MM.1S (cell line): ENCODE measurements around the gene JUN.

Source experiments
- DNase-seq: peaks from one replicate; pipeline ENCODE4 v3.0.0-alpha.2; 2015
- H2AFZ ChIP-seq: fragments of 300-600 bp; sonication (generic); 2 replicates; pipeline ENCODE4 v1.6.0; 2016; ENCODE audit warnings: antibody characterized with exemption, low read length
- H3F3A ChIP-seq: fragments of 300-600 bp; sonication (generic); 2 replicates; pipeline ENCODE4 v1.6.1; 2016; ENCODE audit warnings: mild to moderate bottlenecking, antibody characterized with exemption, low read length, moderate library complexity, mixed read lengths; ENCODE audit not compliant: insufficient read depth
- H3K27ac ChIP-seq: fragments of 300-600 bp; sonication (generic); 2 replicates; pipeline ENCODE4 v1.5.1; 2016; ENCODE audit warnings: mild to moderate bottlenecking, low read length
- H3K27me3 ChIP-seq: fragments of 300-600 bp; sonication (generic); replicated peaks from 2 replicates; pipeline ENCODE4 v1.6.0; 2016; ENCODE audit warnings: low read length; ENCODE audit not compliant: insufficient read depth
- H3K36me3 ChIP-seq: fragments of 300-600 bp; sonication (generic); replicated peaks from 2 replicates; pipeline ENCODE4 v1.6.1; 2016; ENCODE audit warnings: mild to moderate bottlenecking, low read length, mixed read lengths; ENCODE audit not compliant: insufficient read depth
- H3K4me1 ChIP-seq: fragments of 300-600 bp; sonication (generic); 2 replicates; pipeline ENCODE4 v1.6.1; 2016; ENCODE audit warnings: low read length, mixed read lengths
- H3K4me2 ChIP-seq: fragments of 300-600 bp; sonication (generic); 2 replicates; pipeline ENCODE4 v1.6.0; 2016; ENCODE audit warnings: low read depth, low read length
- H3K4me3 ChIP-seq: fragments of 300-600 bp; sonication (generic); 2 replicates; pipeline ENCODE4 v1.5.1; 2016; ENCODE audit warnings: low read length, mixed read lengths
- H3K79me2 ChIP-seq: fragments of 300-600 bp; sonication (generic); 2 replicates; pipeline ENCODE4 v1.6.1; 2016; ENCODE audit warnings: mixed run types, low read length, mixed read lengths
- H3K9ac ChIP-seq: fragments of 300-600 bp; sonication (generic); 2 replicates; pipeline ENCODE4 v1.6.1; 2016; ENCODE audit warnings: low read length, mixed read lengths
- H3K9me2 ChIP-seq: fragments of 300-600 bp; sonication (generic); replicated peaks from 2 replicates; pipeline ENCODE4 v1.6.1; 2016; ENCODE audit warnings: mild to moderate bottlenecking, low read length, mixed read lengths; ENCODE audit not compliant: insufficient read depth
- H3K9me3 ChIP-seq: fragments of 300-600 bp; sonication (generic); replicated peaks from 2 replicates; pipeline ENCODE4 v1.6.1; 2016; ENCODE audit warnings: mild to moderate bottlenecking, low read length, mixed read lengths; ENCODE audit not compliant: insufficient read depth
- H4K20me1 ChIP-seq: fragments of 300-600 bp; sonication (generic); 2 replicates; pipeline ENCODE4 v1.6.1; 2016; ENCODE audit warnings: mild to moderate bottlenecking, low read length, moderate library complexity, mixed read lengths; ENCODE audit not compliant: insufficient read depth
- CTCF ChIP-seq: fragments of 300-600 bp; sonication (generic); IDR thresholded peaks from 2 replicates; pipeline ENCODE4 v1.5.1; 2016; ENCODE audit warnings: antibody characterized with exemption, low read length, mixed read lengths
- EZH2 ChIP-seq: fragments of 300-600 bp; sonication (generic); optimal IDR thresholded peaks from 2 replicates; pipeline ENCODE3; 2017; ENCODE audit warnings: low read depth, mild to moderate bottlenecking, antibody characterized with exemption, low read length, mixed read lengths
- EZH2phosphoT487 ChIP-seq: fragments of 300-600 bp; sonication (generic); IDR thresholded peaks from 2 replicates; pipeline ENCODE4 v1.6.1; 2018; ENCODE audit warnings: antibody characterized with exemption, low read length

The JUN gene

GRCh38 chr1:58805716-58806571 lies 22.1 kb upstream of the JUN start:
- TF ChIP-seq CTCF: no peak
- no peak for TF ChIP-seq EZH2
- TF ChIP-seq EZH2phosphoT487: no peak
- H3K27ac ChIP-seq: peak overlapping the region; percentile 77
- no peaks in the 10 kb centered on the region for H3K9me2 ChIP-seq
- H3K79me2 ChIP-seq: no peaks in the 10 kb centered on the region
- H3K4me3 ChIP-seq: peak overlapping the region; percentile 4; the same call in 1 of the 2 replicates
- no peaks in the 10 kb centered on the region for H3K9me3 ChIP-seq
- H3K9ac ChIP-seq: peak overlapping the region; percentile 1; the same call in 1 of the 2 replicates
- H3F3A ChIP-seq: peaks cover 34% of the 10 kb centered on the region
- H2AFZ ChIP-seq: peak overlapping the region; percentile 25; the same call in 1 of the 2 replicates
- H4K20me1 ChIP-seq: no peaks in the 10 kb centered on the region
- H3K27me3 ChIP-seq: no peaks in the 10 kb centered on the region
- peak; percentile 70 for DNase-seq
- no peaks in the 10 kb centered on the region for H3K36me3 ChIP-seq
- peaks cover 48% of the 10 kb centered on the region for H3K4me1 ChIP-seq
- peak overlapping the region; percentile 56 for H3K4me2 ChIP-seq

GRCh38 chr1:58804853-58805565 lies 21.2 kb upstream of the JUN start:
- no peak overlapping the region for H2AFZ ChIP-seq
- no peaks in the 10 kb centered on the region for H3K27me3 ChIP-seq
- H4K20me1 ChIP-seq: no peaks in the 10 kb centered on the region
- peak overlapping the region; percentile 77; the same call in 1 of the 2 replicates for H3K27ac ChIP-seq
- peaks cover 48% of the 10 kb centered on the region for H3K4me1 ChIP-seq
- no peak overlapping the region for H3K4me2 ChIP-seq
- H3K4me3 ChIP-seq: no peak overlapping the region
- H3K79me2 ChIP-seq: no peaks in the 10 kb centered on the region
- peak; percentile 41 for DNase-seq
- H3K9me3 ChIP-seq: no peaks in the 10 kb centered on the region
- TF ChIP-seq EZH2phosphoT487 (no peak), EZH2 (no peak), CTCF (no peak; the same call in 1 of the 2 replicates)
- no peaks in the 10 kb centered on the region for H3K9me2 ChIP-seq
- no peaks in the 10 kb centered on the region for H3K36me3 ChIP-seq
- H3K9ac ChIP-seq: no peak overlapping the region
- peaks cover 34% of the 10 kb centered on the region for H3F3A ChIP-seq

- H2AFZ ChIP-seq: no peak overlapping the region
- H3K79me2 ChIP-seq: no peaks in the 10 kb centered on the region
- no peak overlapping the region for H3K4me3 ChIP-seq
- no peaks in the 10 kb centered on the region for H3K9me2 ChIP-seq
- H3K4me1 ChIP-seq: peaks cover 48% of the 10 kb centered on the region
- no peaks in the 10 kb centered on the region for H3K27me3 ChIP-seq
- H3K9me3 ChIP-seq: no peaks in the 10 kb centered on the region
- no peak overlapping the region for H3K4me2 ChIP-seq
- no peaks in the 10 kb centered on the region for H3K36me3 ChIP-seq
- H3F3A ChIP-seq: peaks cover 34% of the 10 kb centered on the region
- TF ChIP-seq CTCF: no peak
- TF ChIP-seq EZH2phosphoT487: no peak
- TF ChIP-seq EZH2: no peak
- no peaks in the 10 kb centered on the region for H4K20me1 ChIP-seq
- H3K9ac ChIP-seq: no peak overlapping the region
- DNase-seq: no peak
- no peak overlapping the region for H3K27ac ChIP-seq
Measured at GRCh38 chr1:58803858-58804257, 20.0 kb upstream of the JUN start.
